Kidney (tissue), 14 donors: ENCODE measurements around the gene TAP1. TPM values are rescaled to one million over a fixed set of nuclear protein-coding genes. Genes with fewer than 3 reads are reported as not detected.
A peak's percentile ranks its signal among the peaks of the same experiment; 100 is the strongest.

Experiments
- DNase-seq, 5 donors: peaks; one replicate each; pipeline ENCODE4 v3.0.0-alpha.2; 2013 to 2020
- FAIRE-seq: peaks from 2 replicates; lab custom pipeline; 2012; peaks lifted over from hg19 to GRCh38; lab: Jason Lieb, UNC
- H3K27ac ChIP-seq, 2 donors: one replicate each; pipeline ENCODE4 v1.7.0; 2013; ENCODE audit warnings: low read depth in 2 of 2, low read length in 2 of 2, inconsistent platforms in 1 of 2
- H3K27me3 ChIP-seq: one replicate; pipeline ENCODE4 v1.7.1; 2013; ENCODE audit warnings: low read length, inconsistent platforms; ENCODE audit not compliant: control insufficient read depth, insufficient read depth
- H3K36me3 ChIP-seq, 3 donors: one replicate each; pipeline versions ENCODE4 v1.7.0 to v1.7.1; 2013; ENCODE audit warnings: low read length in 3 of 3, control low read depth in 1 of 3, inconsistent platforms in 1 of 3; ENCODE audit not compliant: insufficient read depth in 3 of 3, control insufficient read depth in 2 of 3
- H3K4me1 ChIP-seq, 3 donors: one replicate each; pipeline versions ENCODE4 v1.7.0 to v1.7.1; 2013; ENCODE audit warnings: low read length in 3 of 3, inconsistent platforms in 1 of 3, low read depth in 1 of 3; ENCODE audit not compliant: control insufficient read depth in 2 of 3, insufficient read depth in 2 of 3
- H3K4me3 ChIP-seq, 3 donors: one replicate each; pipeline versions ENCODE4 v1.7.0 to v1.8.1; 2013; ENCODE audit warnings: low read length in 3 of 3, control low read depth in 1 of 3, inconsistent platforms in 1 of 3
- H3K9ac ChIP-seq, 3 donors: one replicate each; pipeline versions ENCODE4 v1.7.0 to v1.7.1; 2013; ENCODE audit warnings: low read length in 3 of 3, control low read depth in 1 of 3, inconsistent platforms in 1 of 3
- H3K9me3 ChIP-seq, 3 donors: one replicate each; pipeline versions ENCODE4 v1.7.0 to v1.7.1; 2013; ENCODE audit warnings: low read length in 3 of 3, control low read depth in 1 of 3, inconsistent platforms in 1 of 3; ENCODE audit not compliant: control insufficient read depth in 2 of 3, insufficient read depth in 1 of 3
- CTCF ChIP-seq: IDR thresholded peaks from 3 replicates; pipeline ENCODE4 v1.5.1; 2012; ENCODE audit warnings: mild to moderate bottlenecking, moderate library complexity, borderline replicate concordance; ENCODE audit not compliant: insufficient read depth; ENCODE audit errors: extremely low read depth
- intact Hi-C: fragments of 100-400 bp; cut with DNase I; formaldehyde crosslinking; loops from one replicate; pipeline ENCODE4 v1.11.1; 2022
- polyA plus RNA-seq: library from polyadenylated mRNA; stranded (reverse); fragments of 350-450 nt; fragmentation: Illumina TruSeq; extraction: RNeasy Lipid Tissue Mini Kit (QIAGEN cat#74804); gene quantifications from one replicate; pipeline ENCODE4 v1.2.3, GENCODE V29; 2014; ENCODE audit warnings: low read depth, low replicate concordance; ENCODE audit not compliant: insufficient read depth
- total RNA-seq: library from RNA; stranded (reverse); fragmentation: NEBNext Ultra II Directional; extraction: Animal tissue kit (Norgen Biotek cat#: 25700); gene quantifications from one replicate; pipeline ENCODE4 v1.2.1, GENCODE V29; 2021
- donor health status: control.
- donor health status: control.
- donor health status: control.
- donor health status: control.
- donor health status: control.
- donor health status: DM: yes; HTN: yes; CAD: no.
- donor health status: Normal renal cell carcinoma (clear cell type).

Gene TAP1
- total and polyA plus RNA-seq, 2 donors from 2014 or later = 32.1 to 45.4 TPM

- H3K4me1 ChIP-seq = peaks cover 0 to 15% (median 0%) of the 10 kb centered on the region in 3 donors
Measured at GRCh38 chr6:32843331-32843978, 10.0 kb downstream of the TAP1 start.

GRCh38 chr6:32842690-32843089 is 10.8 kb downstream of the TAP1 start:
- Histone ChIP-seq H3K27ac (peak overlapping the region in 1 of 2 donors; percentile 97), H3K4me3 (peak overlapping the region in 2 of 3 donors; percentile 93 to 97), H3K27me3 (no peaks in the 10 kb centered on the region), H3K4me1 (peaks cover 0 to 16% (median 0%) of the 10 kb centered on the region in 3 donors), H3K36me3 (peaks cover 0 to 20% (median 9%) of the 10 kb centered on the region in 3 donors), H3K9me3 (no peaks in the 10 kb centered on the region), H3K9ac (peak overlapping the region in 1 of 3 donors; percentile 95)
- no peak for TF ChIP-seq CTCF
- FAIRE-seq = no peak
- no peak for DNase-seq
- intact Hi-C loops = no loop called here

More at GRCh38 chr6:32843331-32843978, 10.0 kb downstream of the TAP1 start:
- FAIRE-seq = no peak
- intact Hi-C loops = no loop called here
- peak overlapping the region; percentile 91 to 97 for H3K27ac ChIP-seq
- H3K36me3 ChIP-seq = peaks cover 0 to 26% (median 16%) of the 10 kb centered on the region in 3 donors
- H3K9ac ChIP-seq = peak overlapping the region; percentile 86 to 98 (median 95)
- H3K9me3 ChIP-seq = no peaks in the 10 kb centered on the region
- peak in 2 of 5 donors; percentile 29 to 85 for DNase-seq
- no peak for TF ChIP-seq CTCF
- H3K27me3 ChIP-seq = no peaks in the 10 kb centered on the region
- peak overlapping the region; percentile 93 to 97 (median 95) for H3K4me3 ChIP-seq

GRCh38 chr6:32842021-32842650 is 11.4 kb downstream of the TAP1 start:
- no peak for TF ChIP-seq CTCF
- Histone ChIP-seq H3K27me3 (no peaks in the 10 kb centered on the region), H3K9ac (no peak overlapping the region), H3K9me3 (no peaks in the 10 kb centered on the region), H3K4me3 (no peak overlapping the region), H3K4me1 (peaks cover 0 to 18% (median 0%) of the 10 kb centered on the region in 3 donors), H3K36me3 (peaks cover 0 to 16% (median 3%) of the 10 kb centered on the region in 3 donors), H3K27ac (no peak overlapping the region)
- intact Hi-C loops = no loop called here
- FAIRE-seq (no peak), DNase-seq (no peak)
